ENCODE results near the gene GJB6. TPM values are rescaled to one million over a fixed set of nuclear protein-coding genes. Genes with fewer than 3 reads are reported as not detected.

The GJB6 gene
- not detected in 2 replicates for total RNA-seq

DNA sequence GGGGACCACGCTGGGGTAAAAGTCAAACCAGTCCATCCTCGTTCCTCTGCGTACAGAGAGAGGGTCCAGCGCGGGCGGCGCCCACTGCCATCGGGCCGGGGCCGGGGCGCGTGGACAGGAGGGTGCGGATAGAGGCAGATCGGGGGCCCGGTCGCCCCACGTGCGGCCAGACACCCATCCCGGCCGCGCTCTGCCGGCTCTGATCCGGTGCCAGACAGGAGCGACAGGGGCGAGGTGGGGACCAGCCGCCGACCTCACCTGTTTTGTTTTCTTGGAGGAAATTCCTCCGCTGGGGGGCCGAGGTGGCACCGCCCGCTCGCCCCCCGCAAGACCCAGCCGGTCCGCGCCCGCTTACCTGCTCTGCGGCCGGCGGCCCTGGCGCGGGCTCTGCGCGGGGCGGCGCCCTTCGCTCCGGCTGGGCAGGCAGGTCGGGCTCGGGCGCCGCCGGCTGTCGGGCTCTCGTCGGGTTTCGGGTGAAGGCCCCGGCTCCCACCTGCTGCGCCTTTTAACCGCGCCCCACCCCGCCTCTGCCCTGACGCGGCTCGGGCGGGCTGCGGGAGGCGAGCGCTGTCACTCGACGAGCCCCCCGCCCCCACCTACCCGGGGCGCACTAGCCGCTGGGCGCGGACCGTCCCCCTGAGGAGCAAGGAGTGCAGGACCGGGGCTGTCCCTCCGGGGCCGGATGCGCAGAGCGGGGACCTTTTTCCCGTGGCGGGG is at the start of gene GJB6:
TSS of gene GJB6 (minus strand) at position 481 of the 717 bp plus-strand sequence. CDS start 8,839 bp downstream, outside the sequence.

GRCh38 chr13:20192836-20193161 is 39.3 kb downstream of the GJB6 start, which contains the start of gene GJB2:
Gene GJB2, minus strand, starts transcription at chr13:20192938. Its CDS starts 3,357 bp downstream, at chr13:20189581.

Other genes starting within 250 kb of the GJB6 start
- under 0.01 and 0.15 TPM in 2 replicates for gene GJA3, start 71.3 kb downstream of the GJB6 start, total RNA-seq
- not detected in 2 replicates for gene GJB2, start 39.4 kb downstream of the GJB6 start, total RNA-seq